Measurements from ENCODE around the gene AIRE. TPM values are rescaled to one million over a fixed set of nuclear protein-coding genes. Genes with fewer than 3 reads are reported as not detected.
"Not testable (repeated sequence)": the region's sequence is repeated elsewhere in the genome, so short reads cannot be mapped to it uniquely, and the experiment has no call there.

The AIRE gene
- total RNA-seq, 6 experiments from 2014 or later = not detected

DNA sequence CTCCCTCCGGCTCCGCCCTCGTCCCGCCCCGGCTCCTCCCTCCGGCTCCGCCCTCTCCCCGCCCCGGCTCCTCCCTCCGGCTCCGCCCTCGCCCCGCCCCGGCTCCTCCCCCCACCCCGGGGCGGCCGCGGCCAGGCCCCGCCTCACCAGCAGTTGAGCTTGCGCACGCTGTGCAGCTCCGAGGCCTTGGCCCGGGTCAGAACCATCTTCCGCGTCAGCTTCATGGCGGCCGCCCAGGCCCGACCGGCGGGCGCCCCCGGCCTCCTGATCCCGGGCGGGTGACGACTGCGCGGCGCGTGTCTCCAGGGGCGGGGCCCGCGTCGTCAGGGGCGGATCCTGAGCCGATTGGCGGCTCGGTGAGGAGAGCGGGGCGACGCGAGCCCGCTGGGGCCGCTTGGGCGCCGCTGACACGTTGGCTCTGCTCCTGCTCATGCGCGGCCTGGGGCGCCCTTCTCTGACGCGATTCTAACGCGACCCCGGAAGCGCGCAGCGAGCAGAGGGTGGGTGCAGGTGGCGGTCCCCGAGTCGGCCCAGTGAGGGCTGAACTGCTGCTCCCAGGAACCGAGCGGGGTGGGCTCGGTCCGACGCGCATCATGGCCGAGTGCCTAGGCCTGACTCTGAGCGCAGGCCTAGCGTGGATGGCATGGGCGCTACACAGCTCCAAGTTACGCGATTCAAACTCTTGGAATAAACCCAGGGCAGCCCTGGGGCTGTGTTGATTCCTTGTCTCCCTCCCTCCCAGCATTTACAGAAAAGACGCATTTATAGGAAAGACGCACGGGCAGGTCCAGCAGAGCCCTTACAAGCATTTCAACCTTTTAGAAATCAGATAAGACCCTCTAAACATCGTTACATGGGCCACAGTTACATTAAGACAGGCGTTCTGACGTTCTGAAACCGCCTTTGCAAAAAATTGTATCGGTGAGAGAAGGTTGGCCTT is 53.6 kb downstream of the AIRE start, which contains the start of gene CFAP410:
Gene CFAP410, minus strand, starts transcription at position 420 of the 940 bp plus-strand sequence. Its CDS starts 196 bp downstream, at position 224.
- H3K27me3 ChIP-seq = no peaks in the 10 kb centered on the region
- intact Hi-C loops (cut with DNase I) = no loop called here
- no peaks in the 10 kb centered on the region for H3K36me3 ChIP-seq
- H3K9me3 ChIP-seq = no peaks in the 10 kb centered on the region
- peak within 1 kb of the TSS; percentile 89 to 95 (median 91) for H3K27ac ChIP-seq
- peak within 1 kb of the TSS; percentile 58 to 90 (median 80) for H3K4me3 ChIP-seq
- DNase-seq (peak; percentile 95 to 98 (median 96)), ATAC-seq (peak; percentile 89 to 92 (median 90))
- under 1% methylated on average over 30 of the region's 90 CpGs for WGBS (ENCODE audit: insufficient coverage, low coverage, low lambda C conversion rate, missing lambda C conversion rate)
- peaks cover 0 to 7% (median 0%) of the 10 kb centered on the region in 4 donors for H3K4me1 ChIP-seq
- TF ChIP-seq, protein P1, sequence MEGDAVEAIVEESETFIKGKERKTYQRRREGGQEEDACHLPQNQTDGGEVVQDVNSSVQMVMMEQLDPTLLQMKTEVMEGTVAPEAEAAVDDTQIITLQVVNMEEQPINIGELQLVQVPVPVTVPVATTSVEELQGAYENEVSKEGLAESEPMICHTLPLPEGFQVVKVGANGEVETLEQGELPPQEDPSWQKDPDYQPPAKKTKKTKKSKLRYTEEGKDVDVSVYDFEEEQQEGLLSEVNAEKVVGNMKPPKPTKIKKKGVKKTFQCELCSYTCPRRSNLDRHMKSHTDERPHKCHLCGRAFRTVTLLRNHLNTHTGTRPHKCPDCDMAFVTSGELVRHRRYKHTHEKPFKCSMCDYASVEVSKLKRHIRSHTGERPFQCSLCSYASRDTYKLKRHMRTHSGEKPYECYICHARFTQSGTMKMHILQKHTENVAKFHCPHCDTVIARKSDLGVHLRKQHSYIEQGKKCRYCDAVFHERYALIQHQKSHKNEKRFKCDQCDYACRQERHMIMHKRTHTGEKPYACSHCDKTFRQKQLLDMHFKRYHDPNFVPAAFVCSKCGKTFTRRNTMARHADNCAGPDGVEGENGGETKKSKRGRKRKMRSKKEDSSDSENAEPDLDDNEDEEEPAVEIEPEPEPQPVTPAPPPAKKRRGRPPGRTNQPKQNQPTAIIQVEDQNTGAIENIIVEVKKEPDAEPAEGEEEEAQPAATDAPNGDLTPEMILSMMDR (IDR thresholded peaks at IDR 0.05) = no peak
- TF ChIP-seq POLR2A (IDR thresholded peaks at IDR 0.05) = peak; percentile 96

DNA sequence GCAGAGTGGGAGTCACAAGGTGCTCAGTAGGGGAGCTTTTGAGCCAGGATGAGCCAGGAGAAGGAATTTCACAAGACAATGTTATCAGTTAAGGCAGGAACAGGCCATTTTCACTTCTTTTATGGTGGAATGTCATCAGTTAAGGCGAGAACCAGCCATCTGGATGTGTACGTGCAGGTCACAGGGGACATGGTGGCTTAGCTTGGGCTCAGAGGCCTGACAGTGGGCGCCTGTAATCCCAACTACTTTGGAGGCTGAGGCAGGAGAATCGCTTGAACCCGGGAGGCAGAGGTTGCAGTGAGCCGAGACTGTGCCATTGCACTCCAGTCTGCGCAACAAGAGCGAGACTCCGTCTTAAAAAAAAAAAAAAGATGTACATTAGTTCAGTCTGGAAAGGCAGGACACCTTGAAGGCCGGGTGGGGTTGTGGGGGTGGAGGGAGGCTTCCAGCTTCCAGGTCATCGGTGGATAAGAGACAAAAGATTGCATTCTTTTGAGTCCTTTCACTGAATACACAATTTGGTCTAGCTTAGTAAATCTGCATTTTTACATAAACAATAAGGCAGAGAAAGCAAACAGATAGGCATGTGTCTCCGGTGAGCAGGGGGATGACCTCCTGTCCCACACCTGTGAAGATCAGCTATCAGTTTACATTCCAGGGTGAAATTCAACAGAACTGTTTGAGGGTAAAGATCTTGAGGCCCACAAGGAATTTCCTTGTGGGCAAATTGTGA is 56.2 kb downstream of the AIRE start:
- ATAC-seq; H3K27me3 ChIP-seq; H3K27ac ChIP-seq; H3K9me3 ChIP-seq; H3K4me1 ChIP-seq; H3K36me3 ChIP-seq; intact Hi-C loops (cut with DNase I); H3K4me3 ChIP-seq: not testable (repeated sequence)
- DNase-seq = peak in 1 of 3 donors; percentile 17
- 73% methylated on average over 9 of the region's 12 CpGs for WGBS (ENCODE audit: insufficient coverage, low coverage, low lambda C conversion rate, missing lambda C conversion rate)

DNA sequence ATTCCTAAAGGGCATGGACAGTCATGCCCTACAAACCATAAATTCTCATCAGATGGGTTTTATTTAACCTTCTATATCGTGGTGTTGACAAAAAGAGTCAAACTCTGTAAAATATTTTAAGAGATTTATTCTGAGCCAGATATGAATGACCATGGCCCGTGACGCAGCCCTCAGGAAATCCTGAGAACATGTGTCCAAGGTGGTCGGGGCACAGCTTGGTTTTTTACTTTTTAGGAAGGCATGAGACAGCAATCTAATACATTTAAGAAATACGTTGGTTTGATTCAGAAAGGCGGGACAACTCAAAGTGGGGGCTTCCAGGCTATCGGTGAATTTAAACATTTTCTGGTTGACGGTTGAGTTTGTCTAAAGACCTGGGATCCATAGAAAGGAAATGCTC is 57.3 kb downstream of the AIRE start:
- DNase-seq; H3K4me3 ChIP-seq; ATAC-seq; intact Hi-C loops (cut with DNase I); H3K27me3 ChIP-seq; H3K27ac ChIP-seq; H3K36me3 ChIP-seq; H3K4me1 ChIP-seq; H3K9me3 ChIP-seq: not testable (repeated sequence)
- 68% methylated on average over 8 of the region's 8 CpGs for WGBS (ENCODE audit: insufficient coverage, low coverage, low lambda C conversion rate, missing lambda C conversion rate)

DNA sequence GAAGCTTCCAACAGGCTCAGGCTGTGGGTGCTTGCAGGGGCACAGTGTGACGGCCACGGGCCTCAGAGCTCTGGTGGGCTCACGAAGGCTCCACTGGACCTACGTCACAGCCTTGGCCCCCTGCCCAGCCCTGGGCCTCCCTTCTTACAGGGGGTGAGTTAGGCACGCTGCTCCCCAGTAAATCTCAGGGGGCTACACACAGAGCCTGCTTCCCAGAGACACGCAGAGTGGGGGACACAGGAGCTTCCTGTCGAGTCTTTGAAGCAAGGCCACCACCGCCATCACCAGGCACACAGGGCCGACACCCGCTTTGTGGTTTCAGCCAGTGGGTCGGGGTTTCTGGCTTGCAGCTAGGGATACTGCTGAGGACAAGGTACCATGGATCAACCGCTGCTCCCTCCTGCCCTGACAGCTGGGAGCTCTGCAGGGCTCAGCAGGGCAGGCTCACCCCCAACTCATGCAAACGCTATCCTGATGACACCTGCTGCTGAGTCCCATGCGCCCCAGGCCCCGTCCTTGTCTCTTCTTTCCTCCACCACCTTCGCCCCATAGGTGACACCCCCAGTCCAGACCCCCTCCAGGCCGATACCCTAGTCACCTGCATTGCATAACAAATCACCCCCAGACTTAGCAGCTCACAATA is 59.0 kb downstream of the AIRE start:
- ATAC-seq = peak in 1 of 4 donors; percentile 26

DNA sequence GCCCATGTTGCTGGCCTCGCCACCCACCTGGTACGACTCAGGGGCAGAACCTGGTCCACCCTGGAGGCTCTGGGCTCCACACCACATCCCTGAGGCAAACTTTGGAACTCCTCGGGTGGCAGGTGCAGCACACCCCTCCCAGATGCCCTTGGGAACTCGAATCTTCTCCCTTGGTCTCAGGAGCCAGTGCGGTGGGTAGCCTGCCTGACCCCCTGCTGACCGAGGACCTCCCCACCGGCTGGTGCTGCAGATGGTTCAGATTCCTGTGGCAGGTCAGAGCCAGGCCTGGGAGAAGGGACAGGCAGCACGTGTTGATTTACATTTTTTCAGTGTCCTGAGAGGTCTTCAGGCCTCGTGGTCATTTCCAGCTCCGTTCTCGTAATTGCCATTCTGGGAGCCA is 59.8 kb downstream of the AIRE start:
- TF ChIP-seq POLR2A (IDR thresholded peaks at IDR 0.05) = no peak
- TF ChIP-seq, protein P1 (IDR thresholded peaks at IDR 0.05) = no peak
- Histone ChIP-seq H3K36me3 (no peaks in the 10 kb centered on the region), H3K4me3 (no peak overlapping the region), H3K27me3 (no peaks in the 10 kb centered on the region), H3K4me1 (no peaks in the 10 kb centered on the region), H3K27ac (no peak overlapping the region), H3K9me3 (no peaks in the 10 kb centered on the region)
- intact Hi-C loops (cut with DNase I) = no loop called here
- WGBS (ENCODE audit: insufficient coverage, low coverage, low lambda C conversion rate, missing lambda C conversion rate) = 58% methylated on average over 5 of the region's 11 CpGs
- ATAC-seq (no peak), DNase-seq (peak in 1 of 3 donors; percentile 35)

More for the DNA sequence above, 59.0 kb downstream of the AIRE start:
- intact Hi-C loops (cut with DNase I) = no loop called here
- Histone ChIP-seq H3K27ac (no peak overlapping the region), H3K4me3 (no peak overlapping the region), H3K4me1 (no peaks in the 10 kb centered on the region), H3K27me3 (no peaks in the 10 kb centered on the region), H3K36me3 (no peaks in the 10 kb centered on the region), H3K9me3 (no peaks in the 10 kb centered on the region)
- DNase-seq = peak in 1 of 3 donors; percentile 59
- 49% methylated on average over 4 of the region's 17 CpGs for WGBS (ENCODE audit: insufficient coverage, low coverage, low lambda C conversion rate, missing lambda C conversion rate)
- TF ChIP-seq, protein P1 (IDR thresholded peaks at IDR 0.05) = no peak
- no peak for TF ChIP-seq POLR2A (IDR thresholded peaks at IDR 0.05)
